Endothelial cell of umbilical vein (primary cell): ENCODE results near the gene COQ9. TPM values are rescaled to one million over a fixed set of nuclear protein-coding genes. Genes with fewer than 3 reads are reported as not detected.

Source experiments
- BruUV-seq: library from RNA; stranded (reverse); fragments of 400-500 nt; replicated peaks from 2 replicates; lab custom pipeline; 2021; lab: Mats Ljungman, UMichigan
- CTCF ChIA-PET: fragments of 300-600, 350-600 bp; sonication (Branson Sonifier 250); formaldehyde crosslinking; loops from one replicate; lab custom pipeline; 2021; ENCODE audit warnings: antibody characterized with exemption, inconsistent platforms; lab: Charles Lee
- POLR2A ChIA-PET: fragments of 300-600, 350-600 bp; sonication (Branson Sonifier 250); formaldehyde crosslinking; loops from one replicate; lab custom pipeline; 2021; ENCODE audit warnings: antibody characterized with exemption, inconsistent platforms; lab: Charles Lee
- DNase-seq: peaks from one replicate; pipeline ENCODE4 v3.0.0-alpha.2; 2011; ENCODE audit warnings: low read depth, low spot score
- FAIRE-seq: peaks from 2 replicates; lab custom pipeline; 2011; peaks lifted over from hg19 to GRCh38; lab: Jason Lieb, UNC
- H2AFZ ChIP-seq: 2 replicates; pipeline ENCODE4 v1.6.0; 2012; ENCODE audit warnings: low read depth, low read length, control low read depth, inconsistent platforms
- H3K27ac ChIP-seq: 2 replicates; pipeline ENCODE4 v1.5.1; 2011; ENCODE audit warnings: low read depth, mild to moderate bottlenecking, control low read depth, low read length, moderate library complexity; ENCODE audit not compliant: insufficient read depth
- H3K27me3 ChIP-seq, 2 experiments: 2 replicates each; pipeline versions ENCODE4 v1.6.0 to v1.6.1; 2011; ENCODE audit warnings: low read length in 2 of 2, mixed read lengths in 1 of 2; ENCODE audit not compliant: control insufficient read depth in 2 of 2, insufficient read depth in 2 of 2
- H3K36me3 ChIP-seq, 2 experiments: 2 replicates in 1 of 2; 3 replicates in 1 of 2; pipeline ENCODE4 v1.5.1; 2011; ENCODE audit warnings: low read length in 2 of 2, mild to moderate bottlenecking in 1 of 2, moderate library complexity in 1 of 2; ENCODE audit not compliant: control insufficient read depth in 2 of 2, insufficient read depth in 2 of 2; ENCODE audit errors: extremely low read depth in 1 of 2
- H3K4me1 ChIP-seq: 3 replicates; pipeline ENCODE4 v1.5.1; 2011; ENCODE audit warnings: mild to moderate bottlenecking, low read length; ENCODE audit not compliant: control insufficient read depth, insufficient read depth; ENCODE audit errors: extremely low read depth
- H3K4me2 ChIP-seq: 2 replicates; pipeline ENCODE4 v1.6.1; 2011; ENCODE audit warnings: low read length, control low read depth, mixed read lengths; ENCODE audit not compliant: insufficient read depth
- H3K4me3 ChIP-seq, 3 experiments: fragments of 200-600 bp in 1 of 3; sonication (generic), shearing (Covaris generic) in 1 of 3; replicated peaks in 1 of 3; 2 replicates each; pipeline ENCODE4 v1.5.1; 2011 to 2016; ENCODE audit warnings: control low read depth in 3 of 3, low read length in 3 of 3, mild to moderate bottlenecking in 2 of 3, inconsistent platforms in 1 of 3, low read depth in 1 of 3, moderate library complexity in 1 of 3; ENCODE audit not compliant: insufficient read depth in 1 of 3
- H3K79me2 ChIP-seq: 2 replicates; pipeline ENCODE4 v1.6.0; 2012; ENCODE audit warnings: low read length, inconsistent platforms; ENCODE audit not compliant: control insufficient read depth, insufficient read depth
- H3K9ac ChIP-seq: replicated peaks from 2 replicates; pipeline ENCODE3; 2011; ENCODE audit warnings: low read length, control low read depth; ENCODE audit not compliant: insufficient read depth; ENCODE audit errors: extremely low read depth
- H3K9me1 ChIP-seq: replicated peaks from 3 replicates; pipeline ENCODE4 v1.6.0; 2011; ENCODE audit warnings: mild to moderate bottlenecking, low read length; ENCODE audit not compliant: control insufficient read depth, insufficient read depth; ENCODE audit errors: extremely low read depth
- H3K9me3 ChIP-seq: replicated peaks from 2 replicates; pipeline ENCODE4 v1.5.1; 2012; ENCODE audit warnings: low read length, inconsistent platforms; ENCODE audit not compliant: control insufficient read depth, insufficient read depth
- H4K20me1 ChIP-seq: replicated peaks from 2 replicates; pipeline ENCODE3; 2011; ENCODE audit warnings: mild to moderate bottlenecking, low read length; ENCODE audit not compliant: control insufficient read depth, insufficient read depth; ENCODE audit errors: extremely low read depth
- EZH2 ChIP-seq: IDR thresholded peaks from 2 replicates; pipeline ENCODE4 v1.6.1; 2012; ENCODE audit warnings: borderline replicate concordance, low read depth, mild to moderate bottlenecking, moderate library complexity, low read length, inconsistent platforms; ENCODE audit not compliant: severe bottlenecking
- JUN ChIP-seq: IDR thresholded peaks from 2 replicates; pipeline ENCODE4 v1.6.1; 2011; ENCODE audit warnings: borderline replicate concordance, low read depth; ENCODE audit not compliant: insufficient read length, insufficient read depth
- MYC ChIP-seq: IDR thresholded peaks from one replicate; pipeline ENCODE4 v1.6.1; 2011; ENCODE audit warnings: mild to moderate bottlenecking, low read depth, low read length
- POLR2A ChIP-seq: IDR thresholded peaks from 2 replicates; pipeline ENCODE4 v1.6.1; 2012; ENCODE audit warnings: low read depth, mild to moderate bottlenecking, control low read depth, low read length
- dilution Hi-C: fragments of 300-500 bp; cut with MboI; formaldehyde crosslinking; loops from one replicate; pipeline ENCODE4 v1.15.0; 2019; ENCODE audit warnings: low sequenced_read_pairs; ENCODE audit not compliant: extremely low pct_ligation_motif_present
- intact Hi-C: fragments of 100-400 bp; cut with micrococcal nuclease; formaldehyde crosslinking; loops from one replicate; pipeline ENCODE4 v1.10.0; 2022
- polyA plus RNA-seq, 4 experiments: library from polyadenylated mRNA; depleted of rRNA in 3 of 4; stranded (reverse) in 3 of 4; unstranded in 1 of 4; fragments of >200 nt; gene quantifications; 2 replicates each; pipeline versions ENCODE4 v1.2.1 to v1.2.3, GENCODE V29; 2011 to 2012; ENCODE audit warnings: missing spikeins in 1 of 4
- total RNA-seq: library from RNA; stranded (reverse); gene quantifications from 2 replicates; pipeline ENCODE4 v1.2.3, GENCODE V29; 2021

COQ9 gene
- total and polyA plus RNA-seq, 2 donors (not counting 3 experiments of a cell fraction or from before 2014, with no cell fraction given), result 42.5 to 78.3 TPM

- ChIA-PET CTCF (interaction anchor here (1.1 to 3.0 kb wide), 4 partner anchors 16 to 41 kb away, joined by 3 to 21 read pairs (median 3); partner anchors contain the start of genes CIAPIN1, COQ9 and POLR2C), POLR2A (no interaction called here)
- Histone ChIP-seq H3K36me3 (peaks cover 0 to 9% of the 10 kb centered on the region in 2 experiments), H3K9ac (no peak overlapping the region), H3K79me2 (peaks cover 15% of the 10 kb centered on the region), H2AFZ (peak overlapping the region; percentile 93), H3K4me3 (peak overlapping the region; percentile 38 to 69 (median 68)), H3K27ac (no peak overlapping the region), H3K9me1 (no peaks in the 10 kb centered on the region), H3K27me3 (no peaks in the 10 kb centered on the region), H3K4me1 (peaks cover 28% of the 10 kb centered on the region), H3K4me2 (peak overlapping the region; percentile 87), H4K20me1 (no peaks in the 10 kb centered on the region), H3K9me3 (no peaks in the 10 kb centered on the region)
- DNase-seq, result peak; percentile 21
- no peak for TF ChIP-seq MYC
- TF ChIP-seq EZH2, result no peak
- TF ChIP-seq POLR2A, result no peak
- no TSS peak for BruUV-seq
- FAIRE-seq, result peak; percentile 12
- dilution Hi-C loops, result no loop called here
- intact Hi-C loops, result loop anchor here (10.0 kb wide), 1 partner anchor 166 kb away; no protein-coding TSS in a partner anchor
Measured at GRCh38 chr16:57478396-57479204, 31.3 kb downstream of the COQ9 start.

GRCh38 chr16:57479205-57479975, 32.1 kb downstream of the COQ9 start:
- ChIA-PET CTCF (interaction anchor here (0.9 to 3.0 kb wide), 4 partner anchors 17 to 40 kb away, joined by 3 to 21 read pairs (median 3); partner anchors contain the start of genes CIAPIN1, COQ9 and POLR2C), POLR2A (interaction anchor here (0.6 kb wide), 1 partner anchor 37 kb away, joined by 5 read pairs; no protein-coding TSS in a partner anchor)
- FAIRE-seq (peak; percentile 91), DNase-seq (peak; percentile 33)
- Histone ChIP-seq H3K4me3 (peak overlapping the region; percentile 38 to 69 (median 68)), H2AFZ (peak overlapping the region; percentile 93), H4K20me1 (no peaks in the 10 kb centered on the region), H3K9me3 (no peaks in the 10 kb centered on the region), H3K36me3 (peaks cover 0 to 5% of the 10 kb centered on the region in 2 experiments), H3K79me2 (peaks cover 15% of the 10 kb centered on the region), H3K9ac (peak overlapping the region; percentile 50), H3K27me3 (no peaks in the 10 kb centered on the region), H3K27ac (no peak overlapping the region), H3K4me1 (peaks cover 28% of the 10 kb centered on the region), H3K9me1 (no peaks in the 10 kb centered on the region), H3K4me2 (peak overlapping the region; percentile 87)
- dilution Hi-C loops, result no loop called here
- TF ChIP-seq JUN, result no peak
- peak; percentile 45 for TF ChIP-seq POLR2A
- intact Hi-C loops, result loop anchor here (10.0 kb wide), 1 partner anchor 165 kb away; no protein-coding TSS in a partner anchor
- no TSS peak for BruUV-seq
